GM13976 (cell line): ENCODE results near the gene AGXT.
A peak's percentile ranks its signal among the peaks of the same experiment; 100 is the strongest.

Source experiments
- DNase-seq: peaks from one replicate; pipeline ENCODE4 v3.0.0; 2012; ENCODE audit warnings: low spot score
- in situ Hi-C: fragments of 300-500 bp; cut with MboI; formaldehyde crosslinking; loops from one replicate; pipeline ENCODE4 v1.12.0; 2022; ENCODE audit warnings: low sequenced_read_pairs, mixed read lengths, inconsistent platforms; ENCODE audit not compliant: unreplicated experiment
- TF ChIP-seq, protein P1 (sequence below): IDR thresholded peaks from 2 replicates; pipeline ENCODE4 v1.5.1; 2012; ENCODE audit warnings: borderline replicate concordance, mild to moderate bottlenecking; ENCODE audit not compliant: insufficient read depth; ENCODE audit errors: extremely low read depth, missing control alignments, control extremely low read depth

The AGXT gene

DNA sequence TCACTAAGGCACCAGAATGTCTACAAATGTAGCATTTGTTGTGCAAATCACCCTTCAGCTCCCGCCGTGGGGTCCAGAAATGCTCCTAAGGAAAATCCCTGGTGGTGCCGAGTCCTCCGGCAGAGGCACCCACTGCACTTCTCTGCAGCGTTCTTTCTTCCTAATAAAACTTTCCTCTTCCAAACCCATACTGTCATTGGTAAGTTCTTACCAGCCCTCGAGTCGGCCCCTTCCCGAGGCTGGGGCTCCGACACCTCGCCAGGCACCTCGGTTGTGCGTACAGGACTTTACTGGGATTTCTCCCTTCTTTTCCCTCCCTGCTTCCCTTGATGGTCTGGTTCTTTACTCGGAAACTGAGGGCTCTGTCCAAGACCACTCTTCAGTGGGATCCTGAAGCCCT lies 10.3 kb upstream of the AGXT start:
- no peak for DNase-seq
- in situ Hi-C loops = no loop called here
- TF ChIP-seq, protein P1, sequence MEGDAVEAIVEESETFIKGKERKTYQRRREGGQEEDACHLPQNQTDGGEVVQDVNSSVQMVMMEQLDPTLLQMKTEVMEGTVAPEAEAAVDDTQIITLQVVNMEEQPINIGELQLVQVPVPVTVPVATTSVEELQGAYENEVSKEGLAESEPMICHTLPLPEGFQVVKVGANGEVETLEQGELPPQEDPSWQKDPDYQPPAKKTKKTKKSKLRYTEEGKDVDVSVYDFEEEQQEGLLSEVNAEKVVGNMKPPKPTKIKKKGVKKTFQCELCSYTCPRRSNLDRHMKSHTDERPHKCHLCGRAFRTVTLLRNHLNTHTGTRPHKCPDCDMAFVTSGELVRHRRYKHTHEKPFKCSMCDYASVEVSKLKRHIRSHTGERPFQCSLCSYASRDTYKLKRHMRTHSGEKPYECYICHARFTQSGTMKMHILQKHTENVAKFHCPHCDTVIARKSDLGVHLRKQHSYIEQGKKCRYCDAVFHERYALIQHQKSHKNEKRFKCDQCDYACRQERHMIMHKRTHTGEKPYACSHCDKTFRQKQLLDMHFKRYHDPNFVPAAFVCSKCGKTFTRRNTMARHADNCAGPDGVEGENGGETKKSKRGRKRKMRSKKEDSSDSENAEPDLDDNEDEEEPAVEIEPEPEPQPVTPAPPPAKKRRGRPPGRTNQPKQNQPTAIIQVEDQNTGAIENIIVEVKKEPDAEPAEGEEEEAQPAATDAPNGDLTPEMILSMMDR = no peak

DNA sequence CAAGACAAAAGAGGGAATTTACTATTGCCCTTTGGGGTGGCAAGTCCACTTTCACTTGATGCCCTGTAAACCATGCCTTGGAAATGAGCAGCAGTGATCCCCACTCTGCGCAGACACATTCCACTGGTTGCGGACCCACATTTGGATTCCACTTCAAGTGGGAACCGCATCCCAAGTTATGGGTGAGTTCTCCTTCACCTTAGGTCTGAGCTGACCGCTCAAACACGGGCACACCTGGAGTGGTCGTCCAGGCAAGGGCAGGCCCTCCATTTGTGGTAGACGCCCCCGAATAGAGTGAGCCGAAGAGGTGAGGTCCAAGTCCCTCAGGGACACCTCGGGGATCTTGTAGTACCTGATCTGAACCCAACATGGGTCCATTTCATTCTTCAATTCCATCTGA lies 9.8 kb upstream of the AGXT start:
- TF ChIP-seq, protein P1 = no peak
- in situ Hi-C loops = no loop called here
- DNase-seq = no peak

DNA sequence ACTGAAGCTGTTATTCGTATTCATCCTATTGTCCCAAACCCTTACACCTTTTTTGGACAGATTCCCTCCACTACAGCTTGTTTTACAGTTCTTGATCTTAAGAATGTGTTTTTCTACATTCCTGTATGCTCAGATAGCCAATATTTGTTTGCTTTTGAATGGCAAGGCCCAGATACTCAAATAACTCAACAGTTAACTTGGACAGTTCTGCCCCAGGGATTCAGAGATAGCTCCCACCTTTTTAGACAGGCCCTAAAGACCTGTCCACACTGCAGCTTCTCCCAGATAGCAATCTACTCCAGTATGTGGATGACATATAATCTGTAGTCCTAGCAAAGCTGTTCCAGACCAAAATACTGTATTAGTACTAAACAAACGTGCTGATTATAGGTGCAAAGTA lies 7.1 kb upstream of the AGXT start:
- no peak for DNase-seq
- TF ChIP-seq, protein P1 = no peak
- in situ Hi-C loops = no loop called here

DNA sequence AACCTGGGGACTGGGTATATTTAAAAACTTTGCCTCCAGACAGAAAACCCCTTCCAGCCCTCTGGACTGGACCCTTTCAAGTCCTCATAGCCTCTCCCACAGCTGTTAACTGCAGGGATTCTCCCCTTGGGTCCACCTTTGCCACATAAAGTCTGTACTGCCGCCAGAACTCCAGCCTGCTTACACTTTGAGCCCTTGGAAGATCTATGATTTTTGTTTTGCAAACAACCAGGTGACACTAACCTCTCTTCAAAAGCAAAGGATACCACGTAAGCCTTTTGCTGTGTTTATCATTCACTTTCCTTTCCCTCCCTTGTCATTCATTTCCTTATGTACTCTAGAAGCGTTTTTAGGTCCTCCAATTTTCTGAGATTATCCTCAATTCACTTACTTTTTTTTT lies 4.1 kb upstream of the AGXT start:
- in situ Hi-C loops = no loop called here
- no peak for DNase-seq
- TF ChIP-seq, protein P1 = no peak

DNA sequence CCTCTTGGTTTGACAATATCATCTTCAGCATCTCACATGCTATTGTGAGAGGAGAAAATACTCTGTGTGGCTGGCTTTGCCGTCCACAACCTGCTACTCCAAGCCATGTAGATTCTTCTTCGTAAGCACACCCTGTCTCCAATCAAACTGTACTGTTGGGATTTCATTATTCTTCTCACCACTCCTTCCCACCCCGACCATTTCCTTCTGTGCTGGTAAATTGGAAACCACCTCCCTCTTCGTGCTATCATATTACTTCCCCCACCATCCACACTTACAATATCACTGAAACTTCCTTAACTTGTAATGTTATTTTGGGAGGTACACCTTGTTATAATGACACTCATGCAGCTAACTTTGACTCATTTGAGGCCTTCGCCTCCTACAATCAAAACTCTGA lies 3.2 kb upstream of the AGXT start:
- TF ChIP-seq, protein P1 = no peak
- in situ Hi-C loops = no loop called here
- no peak for DNase-seq

DNA sequence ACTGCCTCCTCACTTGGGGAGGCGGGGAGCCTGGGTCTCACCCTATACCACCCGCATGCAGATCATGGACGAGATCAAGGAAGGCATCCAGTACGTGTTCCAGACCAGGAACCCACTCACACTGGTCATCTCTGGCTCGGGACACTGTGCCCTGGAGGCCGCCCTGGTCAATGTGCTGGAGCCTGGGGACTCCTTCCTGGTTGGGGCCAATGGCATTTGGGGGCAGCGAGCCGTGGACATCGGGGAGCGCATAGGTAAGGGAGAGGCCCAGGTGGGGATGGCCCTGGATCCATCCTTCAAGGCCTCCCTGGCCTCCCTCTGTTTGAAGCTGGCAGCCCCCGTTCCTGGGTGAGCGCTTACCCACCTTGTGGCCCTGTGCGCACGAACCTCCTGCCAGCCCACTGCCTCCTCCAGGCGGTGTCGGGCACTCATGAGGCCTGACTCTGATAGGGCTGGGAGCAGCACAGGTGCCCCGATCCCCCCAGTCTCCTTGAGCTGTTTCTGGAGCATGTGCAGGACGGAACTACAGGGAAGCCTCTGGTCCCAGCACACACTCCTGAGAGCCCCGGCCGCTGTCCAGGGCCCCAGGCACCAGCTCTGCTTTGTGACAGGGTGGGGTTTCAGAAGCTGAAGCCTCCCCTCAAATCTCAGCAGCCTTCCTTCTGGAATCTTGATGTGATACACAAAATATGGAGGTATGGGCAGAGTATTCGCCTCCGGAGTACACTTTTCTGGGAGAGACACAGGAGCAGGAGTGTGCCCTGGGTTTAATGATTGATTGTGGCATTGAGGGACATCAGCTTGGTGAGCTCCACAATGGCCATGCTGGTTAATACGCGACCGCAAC lies 708 bp downstream of the AGXT start:
- in situ Hi-C loops = no loop called here
- TF ChIP-seq, protein P1 = no peak
- DNase-seq = peak; percentile 38
